ENCODE results near the gene TXNRD2.

DNA sequence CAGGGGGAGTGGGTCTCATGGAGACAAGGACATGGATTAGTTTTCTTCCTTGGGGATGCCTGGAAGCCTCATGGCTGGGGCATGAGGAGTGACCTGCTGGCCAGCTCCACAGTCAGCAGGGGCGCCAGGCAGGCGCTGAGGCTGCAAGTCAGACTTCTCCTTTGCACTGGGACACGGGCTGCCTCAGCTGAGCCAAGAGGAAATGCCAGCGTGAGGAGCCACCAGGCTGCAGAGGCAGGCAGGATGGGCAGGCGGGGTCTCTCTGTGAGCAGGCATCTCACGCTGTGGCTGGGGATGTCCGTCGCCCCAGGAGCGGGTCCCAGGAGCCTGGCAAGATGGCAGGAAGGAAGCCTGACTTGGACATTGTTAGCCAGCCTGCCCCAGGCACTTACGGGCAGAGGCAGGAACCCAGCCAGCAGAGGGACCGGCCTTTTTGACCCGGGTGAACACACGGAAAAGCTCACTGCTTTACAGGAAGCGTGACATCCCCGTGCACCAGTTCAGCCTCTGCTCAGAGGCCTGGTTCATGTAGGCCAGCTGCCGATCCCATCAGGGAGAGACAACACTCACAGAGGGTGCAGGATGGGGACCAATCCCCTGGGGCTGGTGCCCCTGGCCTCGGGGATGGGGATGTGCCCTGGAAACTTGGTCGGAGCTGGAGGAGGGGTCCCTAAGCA is 97.1 kb downstream of the TXNRD2 start:
- TF ChIP-seq, protein P1, sequence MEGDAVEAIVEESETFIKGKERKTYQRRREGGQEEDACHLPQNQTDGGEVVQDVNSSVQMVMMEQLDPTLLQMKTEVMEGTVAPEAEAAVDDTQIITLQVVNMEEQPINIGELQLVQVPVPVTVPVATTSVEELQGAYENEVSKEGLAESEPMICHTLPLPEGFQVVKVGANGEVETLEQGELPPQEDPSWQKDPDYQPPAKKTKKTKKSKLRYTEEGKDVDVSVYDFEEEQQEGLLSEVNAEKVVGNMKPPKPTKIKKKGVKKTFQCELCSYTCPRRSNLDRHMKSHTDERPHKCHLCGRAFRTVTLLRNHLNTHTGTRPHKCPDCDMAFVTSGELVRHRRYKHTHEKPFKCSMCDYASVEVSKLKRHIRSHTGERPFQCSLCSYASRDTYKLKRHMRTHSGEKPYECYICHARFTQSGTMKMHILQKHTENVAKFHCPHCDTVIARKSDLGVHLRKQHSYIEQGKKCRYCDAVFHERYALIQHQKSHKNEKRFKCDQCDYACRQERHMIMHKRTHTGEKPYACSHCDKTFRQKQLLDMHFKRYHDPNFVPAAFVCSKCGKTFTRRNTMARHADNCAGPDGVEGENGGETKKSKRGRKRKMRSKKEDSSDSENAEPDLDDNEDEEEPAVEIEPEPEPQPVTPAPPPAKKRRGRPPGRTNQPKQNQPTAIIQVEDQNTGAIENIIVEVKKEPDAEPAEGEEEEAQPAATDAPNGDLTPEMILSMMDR (IDR thresholded peaks at IDR 0.05; ENCODE audit: low read depth, low read length) = no peak
- TF ChIP-seq EZH2phosphoT487 (IDR thresholded peaks at IDR 0.05; ENCODE audit: low read depth) = no peak
